DND-41 (cell line): Measurements from ENCODE around the gene PTPRG.

Source experiments
- ATAC-seq: fragments of 200-7000 bp; cut with Tn5 transposase; 3 replicates; pipeline ENCODE4 v1.9.1; 2021; ENCODE audit warnings: low read depth; ENCODE audit not compliant: insufficient read depth
- DNase-seq: peaks from one replicate; pipeline ENCODE4 v3.0.0-alpha.2; 2020
- H2AFZ ChIP-seq: 2 replicates; pipeline ENCODE4 v1.6.0; 2012; ENCODE audit warnings: low read depth, low read length
- H3K27ac ChIP-seq: 2 replicates; pipeline ENCODE4 v1.5.1; 2012; ENCODE audit warnings: low read length, inconsistent platforms
- H3K27me3 ChIP-seq: fragments of 200-600 bp; sonication (generic); 2 replicates; pipeline ENCODE4 v1.6.0; 2012; ENCODE audit warnings: low read length, mild to moderate bottlenecking, inconsistent platforms; ENCODE audit not compliant: insufficient read depth, poor library complexity
- H3K36me3 ChIP-seq: 2 replicates; pipeline ENCODE4 v1.5.1; 2012; ENCODE audit warnings: low read length, inconsistent platforms; ENCODE audit not compliant: insufficient read depth
- H3K4me1 ChIP-seq: 2 replicates; pipeline ENCODE4 v1.5.1; 2012; ENCODE audit warnings: mild to moderate bottlenecking, low read length; ENCODE audit not compliant: insufficient read depth
- H3K4me2 ChIP-seq: 2 replicates; pipeline ENCODE4 v1.6.0; 2012; ENCODE audit warnings: mild to moderate bottlenecking, moderate library complexity, low read length, inconsistent platforms; ENCODE audit not compliant: insufficient read depth
- H3K4me3 ChIP-seq, 2 experiments: fragments of 200-600 bp in 1 of 2; shearing (Covaris generic) in 1 of 2; 2 replicates each; pipeline ENCODE4 v1.5.1; 2012 to 2016; ENCODE audit warnings: inconsistent platforms in 2 of 2, low read length in 2 of 2, mild to moderate bottlenecking in 2 of 2, low read depth in 1 of 2, moderate library complexity in 1 of 2
- H3K79me2 ChIP-seq: 2 replicates; pipeline ENCODE4 v1.6.0; 2012; ENCODE audit warnings: low read length, inconsistent platforms; ENCODE audit not compliant: insufficient read depth
- H3K9ac ChIP-seq: 2 replicates; pipeline ENCODE4 v1.6.0; 2012; ENCODE audit warnings: low read depth, mild to moderate bottlenecking, inconsistent platforms, low read length, moderate library complexity
- H3K9me3 ChIP-seq: 2 replicates; pipeline ENCODE4 v1.5.1; 2012; ENCODE audit warnings: low read length, moderate library complexity, mild to moderate bottlenecking, inconsistent platforms; ENCODE audit not compliant: insufficient read depth, severe bottlenecking
- H4K20me1 ChIP-seq: 2 replicates; pipeline ENCODE4 v1.6.0; 2012; ENCODE audit warnings: low read length; ENCODE audit not compliant: insufficient read depth
- CTCF ChIP-seq: IDR thresholded peaks from 2 replicates; pipeline ENCODE4 v1.5.1; 2012; ENCODE audit warnings: borderline replicate concordance, low read length, moderate library complexity, mild to moderate bottlenecking; ENCODE audit not compliant: poor library complexity, severe bottlenecking; ENCODE audit errors: extremely low read depth
- EZH2 ChIP-seq: IDR thresholded peaks from 3 replicates; pipeline ENCODE4 v1.6.1; 2012; ENCODE audit warnings: borderline replicate concordance, low read depth, mild to moderate bottlenecking, moderate library complexity, low read length, inconsistent platforms; ENCODE audit not compliant: severe bottlenecking

PTPRG gene

GRCh38 chr3:61938878-61939549, 377.6 kb downstream of the PTPRG start:
- H2AFZ ChIP-seq: no peak overlapping the region
- no peaks in the 10 kb centered on the region for H3K36me3 ChIP-seq
- peaks cover 2% of the 10 kb centered on the region for H3K9me3 ChIP-seq
- no peak overlapping the region for H3K4me3 ChIP-seq
- TF ChIP-seq EZH2 (no peak), CTCF (no peak)
- no peak overlapping the region for H3K27ac ChIP-seq
- H3K4me2 ChIP-seq: no peak overlapping the region
- no peaks in the 10 kb centered on the region; the same call in 1 of the 2 replicates for H4K20me1 ChIP-seq
- no peaks in the 10 kb centered on the region for H3K27me3 ChIP-seq
- peaks cover 11% of the 10 kb centered on the region for H3K4me1 ChIP-seq
- H3K9ac ChIP-seq: no peak overlapping the region
- H3K79me2 ChIP-seq: no peaks in the 10 kb centered on the region
- ATAC-seq: no peak
- no peak for DNase-seq

DNA sequence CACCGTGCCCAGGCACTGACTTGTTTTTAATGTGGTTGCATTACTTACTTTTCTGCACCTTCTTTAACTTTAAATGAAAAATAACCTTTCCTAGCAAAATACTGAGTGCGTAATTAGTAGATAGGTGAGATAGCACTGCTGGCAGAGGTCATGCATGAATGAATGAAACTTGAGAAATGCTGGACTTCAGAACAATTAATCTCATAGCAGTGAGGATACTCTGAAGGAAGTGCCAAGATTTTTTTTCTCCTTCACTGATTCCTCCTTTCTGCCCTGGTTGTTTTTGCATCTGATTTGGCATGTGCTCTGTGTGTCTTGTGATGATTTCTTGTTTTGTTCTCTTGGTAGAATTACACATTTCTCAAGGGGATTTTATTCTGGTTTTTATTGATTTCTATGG, 378.9 kb downstream of the PTPRG start:
- Histone ChIP-seq H3K9me3 (peaks cover 2% of the 10 kb centered on the region), H3K36me3 (no peaks in the 10 kb centered on the region), H3K4me3 (no peak overlapping the region), H3K9ac (no peak overlapping the region), H2AFZ (no peak overlapping the region), H3K4me2 (no peak overlapping the region), H3K4me1 (peaks cover 14% of the 10 kb centered on the region), H3K27me3 (no peaks in the 10 kb centered on the region), H4K20me1 (no peaks in the 10 kb centered on the region; the same call in 1 of the 2 replicates), H3K79me2 (no peaks in the 10 kb centered on the region), H3K27ac (no peak overlapping the region)
- no peak for DNase-seq
- TF ChIP-seq CTCF (no peak), EZH2 (no peak)
- ATAC-seq: no peak

- TF ChIP-seq CTCF (no peak), EZH2 (no peak)
- Histone ChIP-seq H3K27ac (no peak overlapping the region), H3K36me3 (no peaks in the 10 kb centered on the region), H3K9ac (no peak overlapping the region), H3K4me1 (peaks cover 14% of the 10 kb centered on the region), H3K27me3 (no peaks in the 10 kb centered on the region), H3K4me3 (no peak overlapping the region), H4K20me1 (no peaks in the 10 kb centered on the region), H3K9me3 (no peaks in the 10 kb centered on the region), H3K4me2 (no peak overlapping the region), H2AFZ (no peak overlapping the region), H3K79me2 (no peaks in the 10 kb centered on the region)
- ATAC-seq (peak; percentile 67), DNase-seq (peak; percentile 7)
These were observed 382.6 kb downstream of the PTPRG start for GRCh38 chr3:61943975-61944374.

- no peaks in the 10 kb centered on the region for H3K36me3 ChIP-seq
- ATAC-seq (no peak), DNase-seq (no peak)
- no peak overlapping the region for H3K9ac ChIP-seq
- TF ChIP-seq CTCF (no peak), EZH2 (no peak)
- no peak overlapping the region for H3K4me3 ChIP-seq
- H3K4me1 ChIP-seq: peaks cover 14% of the 10 kb centered on the region
- no peaks in the 10 kb centered on the region for H4K20me1 ChIP-seq
- no peak overlapping the region for H3K4me2 ChIP-seq
- no peaks in the 10 kb centered on the region for H3K79me2 ChIP-seq
- H3K9me3 ChIP-seq: no peaks in the 10 kb centered on the region
- no peaks in the 10 kb centered on the region for H3K27me3 ChIP-seq
- no peak overlapping the region for H3K27ac ChIP-seq
- H2AFZ ChIP-seq: no peak overlapping the region
These were observed 383.4 kb downstream of the PTPRG start for GRCh38 chr3:61944726-61945125.
